A673 (cell line): ENCODE results near the gene ROBO2.

Source experiments
- EZH2 ChIP-seq: fragments of 200-600 bp; sonication (generic); IDR thresholded peaks from 2 replicates; pipeline ENCODE4 v1.6.1; 2017; ENCODE audit warnings: borderline replicate concordance, low read depth, mild to moderate bottlenecking, mixed read lengths, antibody characterized with exemption, low read length; ENCODE audit not compliant: poor library complexity, severe bottlenecking
- TF ChIP-seq, protein P1 (sequence below): fragments of 300-800, 200-600 bp; sonication (generic); conservative IDR thresholded peaks from 2 replicates; pipeline ENCODE4 v1.5.1; 2017; ENCODE audit warnings: low read depth, mild to moderate bottlenecking, antibody characterized with exemption, low read length, moderate library complexity, mixed read lengths

DNA sequence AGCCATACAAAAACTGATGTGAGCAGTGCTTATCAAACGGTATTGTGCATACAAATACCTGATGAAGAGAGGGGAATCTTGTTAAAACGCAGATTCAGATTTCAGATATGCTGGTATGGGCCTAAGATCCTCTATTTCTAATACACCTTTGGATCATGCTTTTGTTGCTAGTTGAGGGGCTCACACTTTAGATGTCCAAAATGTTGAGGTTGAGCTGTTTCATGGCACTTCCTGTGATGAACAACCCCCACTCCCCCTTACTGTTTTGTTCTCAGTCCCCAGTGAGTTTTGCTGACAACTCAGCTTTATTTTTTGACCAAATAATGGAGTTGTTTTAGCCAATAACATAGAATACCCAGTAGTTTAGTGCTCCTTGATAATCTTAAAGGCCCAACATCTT is 53.2 kb downstream of the ROBO2 start:
- TF ChIP-seq, protein P1, sequence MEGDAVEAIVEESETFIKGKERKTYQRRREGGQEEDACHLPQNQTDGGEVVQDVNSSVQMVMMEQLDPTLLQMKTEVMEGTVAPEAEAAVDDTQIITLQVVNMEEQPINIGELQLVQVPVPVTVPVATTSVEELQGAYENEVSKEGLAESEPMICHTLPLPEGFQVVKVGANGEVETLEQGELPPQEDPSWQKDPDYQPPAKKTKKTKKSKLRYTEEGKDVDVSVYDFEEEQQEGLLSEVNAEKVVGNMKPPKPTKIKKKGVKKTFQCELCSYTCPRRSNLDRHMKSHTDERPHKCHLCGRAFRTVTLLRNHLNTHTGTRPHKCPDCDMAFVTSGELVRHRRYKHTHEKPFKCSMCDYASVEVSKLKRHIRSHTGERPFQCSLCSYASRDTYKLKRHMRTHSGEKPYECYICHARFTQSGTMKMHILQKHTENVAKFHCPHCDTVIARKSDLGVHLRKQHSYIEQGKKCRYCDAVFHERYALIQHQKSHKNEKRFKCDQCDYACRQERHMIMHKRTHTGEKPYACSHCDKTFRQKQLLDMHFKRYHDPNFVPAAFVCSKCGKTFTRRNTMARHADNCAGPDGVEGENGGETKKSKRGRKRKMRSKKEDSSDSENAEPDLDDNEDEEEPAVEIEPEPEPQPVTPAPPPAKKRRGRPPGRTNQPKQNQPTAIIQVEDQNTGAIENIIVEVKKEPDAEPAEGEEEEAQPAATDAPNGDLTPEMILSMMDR: no peak
- no peak for TF ChIP-seq EZH2
